ENCODE results near the gene BFSP1.

The BFSP1 gene

DNA sequence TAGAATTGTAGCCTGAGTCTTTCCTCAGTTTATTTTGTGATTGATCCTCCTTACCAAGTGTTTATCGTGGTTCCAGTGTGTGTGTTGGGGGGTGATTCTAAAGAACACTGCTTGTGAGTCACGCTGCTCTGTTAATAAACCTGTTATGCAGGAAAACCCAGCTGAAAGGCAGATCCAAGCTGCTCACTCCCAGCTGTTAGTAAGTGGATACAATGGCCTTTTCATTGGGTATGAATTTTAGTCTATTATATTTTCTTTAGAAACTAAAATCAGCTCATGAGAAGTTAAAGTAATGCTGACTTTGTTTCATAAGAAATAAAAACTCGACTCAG, 26.5 kb upstream of the BFSP1 start:
- DNase-seq (ENCODE audit: low read depth in 3 of 3): no peak

DNA sequence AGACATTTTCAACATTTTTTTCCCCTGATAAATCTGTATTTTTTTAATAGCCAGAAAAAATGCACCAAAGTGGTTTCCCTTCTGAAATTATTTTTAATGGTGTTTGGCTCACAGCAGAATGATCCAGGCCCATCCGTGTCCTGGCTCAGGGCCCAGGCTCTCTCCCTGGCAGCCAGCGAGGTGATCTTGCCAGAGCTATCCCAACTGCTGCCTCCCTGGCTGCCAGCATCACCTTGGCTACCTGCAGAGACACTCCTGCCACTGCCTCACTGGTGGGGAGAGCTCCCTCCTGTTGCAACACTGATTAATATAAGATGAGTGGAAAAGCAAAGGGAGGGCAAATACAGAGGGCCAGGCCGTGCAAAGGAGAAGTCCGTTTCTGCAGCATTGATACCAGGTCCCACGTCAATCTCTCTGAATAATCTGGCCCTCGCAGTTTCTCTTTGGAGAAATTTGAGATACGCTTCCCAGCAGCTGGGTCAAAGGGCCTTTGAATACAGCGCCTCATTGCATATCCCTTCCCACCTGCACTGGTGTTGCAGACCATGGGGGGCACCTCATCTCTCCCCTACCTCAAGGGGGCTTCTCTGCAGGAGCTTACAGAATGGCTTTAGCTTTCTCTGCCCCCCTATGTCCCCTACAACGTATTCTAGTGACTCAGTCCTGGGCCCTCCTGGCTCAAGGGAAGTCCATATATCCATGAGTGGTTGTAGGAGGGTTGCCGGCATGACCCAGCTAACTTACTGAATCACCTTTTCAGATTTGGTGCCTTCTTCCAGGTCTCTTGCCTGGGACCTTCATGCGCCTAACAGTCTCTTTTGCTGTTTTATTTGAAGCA, 25.9 kb upstream of the BFSP1 start:
- DNase-seq (ENCODE audit: low read depth in 3 of 3): no peak

DNA sequence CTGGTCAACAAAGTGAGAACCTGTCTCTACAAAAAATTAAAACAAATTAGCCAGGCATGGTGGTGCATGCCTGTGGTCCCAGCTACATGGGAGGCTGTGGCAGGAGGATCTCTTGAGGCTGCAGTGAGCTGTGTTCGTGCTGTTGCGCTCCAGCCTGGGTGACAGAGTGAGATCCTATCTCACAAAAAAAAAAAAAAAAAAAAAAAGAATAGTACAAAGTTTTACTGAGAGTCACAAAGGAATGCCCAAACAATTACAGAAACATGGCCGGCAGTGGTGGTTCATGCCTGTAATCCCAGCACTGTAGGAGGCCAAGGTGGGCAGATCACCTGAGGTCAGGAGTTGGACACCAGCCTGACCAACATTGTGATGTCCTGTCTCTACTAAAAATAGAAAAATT, 23.9 kb upstream of the BFSP1 start:
- no peak for DNase-seq (ENCODE audit: low read depth in 3 of 3)

DNA sequence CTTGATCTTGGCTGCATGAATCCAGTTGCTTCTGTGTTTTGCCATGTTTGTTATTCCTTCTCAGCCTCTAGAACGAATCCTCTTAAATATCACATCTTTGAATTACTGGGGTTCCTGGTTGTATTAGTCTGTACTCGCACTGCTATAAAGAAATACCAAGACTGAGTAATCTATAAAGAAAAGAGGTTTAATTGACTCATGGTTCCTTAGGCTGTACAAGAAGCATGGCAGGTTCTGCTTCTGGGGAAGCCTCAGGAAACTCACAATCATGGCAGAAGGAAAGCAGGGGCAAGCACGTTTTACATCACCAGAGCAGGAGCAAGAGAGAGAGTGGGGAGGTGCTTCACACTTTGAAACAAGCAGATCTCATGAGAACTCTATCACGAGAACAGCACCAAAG, 18.0 kb upstream of the BFSP1 start:
- no peak for DNase-seq (ENCODE audit: low read depth in 3 of 3)

DNA sequence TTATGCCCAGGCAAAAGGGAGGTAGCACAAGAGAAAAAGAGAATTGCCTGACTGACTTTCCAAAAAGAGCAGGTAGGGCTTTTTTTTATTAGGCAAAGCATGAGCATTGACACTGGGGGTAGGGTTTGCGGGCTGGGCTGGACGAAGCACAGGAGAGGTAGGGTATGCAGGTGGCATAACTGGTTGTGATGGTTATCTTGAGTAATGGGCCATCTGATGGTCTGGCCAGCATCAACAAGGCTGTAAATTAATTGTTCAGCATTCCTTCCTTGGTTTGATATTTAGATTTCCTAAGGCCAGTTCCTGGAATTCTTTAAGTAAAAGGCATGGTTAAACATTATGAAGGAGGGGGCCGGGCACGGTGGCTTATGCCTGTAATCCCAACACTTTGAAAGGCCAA, 13.9 kb upstream of the BFSP1 start:
- DNase-seq (ENCODE audit: low read depth in 3 of 3): no peak

DNA sequence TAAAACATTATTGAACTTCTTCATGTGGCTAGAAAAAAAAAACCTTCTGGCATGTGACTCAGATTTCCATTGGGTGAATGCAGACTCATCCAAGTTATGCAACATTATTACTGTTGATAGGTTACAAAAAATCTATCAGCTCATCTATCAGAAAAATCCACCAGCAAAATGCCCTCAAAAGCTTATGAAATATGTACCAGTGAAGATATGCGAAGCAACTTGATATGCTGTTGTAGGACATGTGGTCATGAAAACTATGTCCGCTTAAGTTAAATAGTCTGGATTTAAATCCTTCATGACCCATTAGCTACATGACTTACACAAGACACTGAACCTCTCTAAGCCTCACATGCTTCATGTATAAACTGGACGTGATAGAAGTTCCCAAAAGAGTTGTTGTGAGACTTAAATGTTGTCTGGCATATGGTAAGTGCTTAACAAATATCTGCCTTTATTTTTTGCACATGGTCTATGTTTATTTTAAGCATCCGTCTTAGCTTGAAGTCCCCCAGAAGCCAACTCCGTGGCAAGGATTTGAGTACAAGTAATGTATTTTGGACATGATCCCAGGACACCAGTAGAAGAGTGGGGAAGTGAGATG, 12.5 kb upstream of the BFSP1 start:
- no peak for DNase-seq (ENCODE audit: low read depth in 3 of 3)

DNA sequence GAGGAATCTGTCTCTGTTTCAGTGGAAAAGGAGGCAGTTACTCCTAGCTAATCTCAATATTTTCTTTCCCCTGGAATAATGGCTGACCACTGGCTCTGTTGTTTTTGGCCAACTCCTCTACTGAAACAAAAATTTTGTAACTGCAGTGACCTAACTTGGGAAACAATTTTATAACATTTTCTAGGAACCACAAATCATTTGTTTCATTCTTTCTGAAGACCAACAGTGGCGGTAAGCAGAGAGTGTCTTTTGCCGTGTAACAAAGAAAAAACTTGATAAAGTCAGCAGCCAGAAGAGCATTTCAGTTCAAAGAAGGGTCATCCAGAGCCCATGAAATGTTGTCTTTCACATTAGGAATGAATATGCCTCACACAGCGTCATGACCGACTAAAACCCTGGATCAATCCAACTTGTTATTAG, 11.8 kb upstream of the BFSP1 start:
- DNase-seq (ENCODE audit: low read depth in 3 of 3): no peak

DNA sequence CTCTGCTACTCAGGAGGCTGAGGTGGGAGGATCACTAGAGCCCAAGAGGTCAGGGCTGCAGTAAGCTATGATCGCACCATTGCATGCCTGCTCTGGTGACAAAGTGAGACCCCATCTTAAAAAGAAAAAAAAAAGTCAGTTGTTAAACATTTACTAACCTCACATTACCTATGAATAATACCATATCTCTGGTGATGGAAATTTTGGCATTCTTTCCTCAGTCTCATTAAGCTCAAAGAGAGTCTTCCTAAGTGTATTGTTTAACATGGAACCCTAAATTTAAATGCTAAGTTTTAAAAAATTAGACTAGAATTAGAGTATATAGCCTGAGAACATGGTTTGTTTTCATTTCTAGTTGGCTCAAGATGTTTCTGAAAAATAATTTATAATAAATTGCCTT, 11.3 kb upstream of the BFSP1 start:
- no peak for DNase-seq (ENCODE audit: low read depth in 3 of 3)

DNA sequence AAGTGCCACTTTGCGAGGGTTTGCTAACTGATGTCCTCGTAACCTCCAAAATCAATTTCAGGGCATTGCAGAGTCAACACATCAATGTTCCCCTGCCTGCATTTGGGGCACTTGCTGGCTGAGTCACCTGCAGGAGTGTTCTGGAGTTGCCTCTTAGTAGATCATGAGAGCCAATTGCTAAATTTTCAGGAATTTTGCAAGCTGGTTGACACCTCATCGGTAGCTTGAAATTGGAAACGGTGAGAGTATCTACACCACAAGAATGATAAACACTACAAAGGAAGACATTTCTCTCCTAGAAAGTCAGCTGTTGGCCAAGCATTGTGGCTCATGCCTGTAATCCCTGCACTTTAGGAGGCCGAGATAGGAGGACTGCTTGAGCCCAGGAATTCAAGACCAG, 10.8 kb upstream of the BFSP1 start:
- no peak for DNase-seq (ENCODE audit: low read depth in 3 of 3)

DNA sequence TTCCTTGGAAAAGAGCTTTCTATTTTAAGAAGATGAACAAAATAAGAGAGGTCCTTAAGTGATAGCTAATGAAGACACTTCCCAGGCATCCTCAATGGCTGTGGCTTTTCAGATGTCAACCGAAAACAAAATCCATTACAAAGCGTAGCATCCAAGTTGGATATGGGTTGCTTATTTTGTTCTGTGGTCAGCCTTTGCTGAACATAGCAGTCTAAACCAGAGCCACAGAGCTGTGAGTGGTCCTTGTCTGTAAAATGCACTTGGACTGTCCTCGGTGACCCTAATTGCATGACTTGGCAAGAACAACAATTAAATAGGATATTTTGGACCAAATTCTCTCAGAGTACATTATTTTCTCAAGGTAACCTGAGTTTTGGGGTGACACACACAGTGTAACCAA, 10.4 kb upstream of the BFSP1 start:
- DNase-seq (ENCODE audit: low read depth in 3 of 3): no peak

DNA sequence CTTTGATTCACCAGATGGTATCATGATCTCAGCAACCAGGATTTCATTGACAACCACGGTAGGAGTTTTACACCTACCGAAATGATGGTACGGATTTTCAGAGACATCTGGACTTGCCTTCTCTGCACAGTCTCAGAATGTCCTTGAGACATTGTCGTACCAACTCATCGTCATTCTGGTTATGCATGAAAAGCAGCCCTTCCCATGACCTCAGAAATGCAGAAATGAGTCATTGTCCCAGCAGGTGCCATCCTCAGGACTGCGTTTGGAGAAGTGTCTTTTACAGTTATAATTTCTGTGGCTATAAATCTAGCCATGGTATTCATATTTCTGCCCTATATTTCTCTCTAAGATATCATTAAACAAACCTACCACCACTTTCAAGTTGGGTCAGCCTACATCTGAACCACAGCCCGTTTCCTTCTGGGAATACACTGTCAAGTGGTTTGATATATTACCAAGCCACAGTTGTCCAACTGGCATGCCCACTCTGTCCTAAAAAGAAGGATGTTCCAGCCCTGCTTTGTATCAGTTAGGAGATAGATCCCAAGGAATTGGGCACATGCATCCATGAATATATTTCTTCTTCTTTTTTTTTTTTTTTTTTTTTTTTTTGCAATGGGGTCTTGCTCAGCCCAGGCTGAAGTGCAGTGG, 7.5 kb upstream of the BFSP1 start:
- DNase-seq (ENCODE audit: low read depth in 3 of 3): no peak

DNA sequence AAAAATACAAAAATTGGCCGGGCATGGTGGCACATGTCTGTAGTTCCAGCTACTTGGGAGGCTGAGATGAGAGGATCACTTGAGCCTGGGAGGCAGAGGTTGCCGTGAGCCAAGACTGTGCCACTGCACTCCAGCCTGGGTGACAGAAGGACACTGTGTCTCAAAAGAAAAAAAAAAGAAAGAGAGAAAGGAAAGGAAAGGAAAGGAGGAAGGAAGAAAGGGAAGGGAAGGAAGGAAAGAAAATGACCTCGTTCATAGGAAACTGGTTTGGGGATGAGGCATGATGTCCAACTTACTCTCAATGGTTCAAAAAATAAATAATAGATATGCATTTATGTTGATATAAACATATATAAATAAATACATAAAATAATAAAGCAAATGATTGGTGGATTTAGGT, 6.8 kb upstream of the BFSP1 start:
- DNase-seq (ENCODE audit: low read depth in 3 of 3): no peak

DNA sequence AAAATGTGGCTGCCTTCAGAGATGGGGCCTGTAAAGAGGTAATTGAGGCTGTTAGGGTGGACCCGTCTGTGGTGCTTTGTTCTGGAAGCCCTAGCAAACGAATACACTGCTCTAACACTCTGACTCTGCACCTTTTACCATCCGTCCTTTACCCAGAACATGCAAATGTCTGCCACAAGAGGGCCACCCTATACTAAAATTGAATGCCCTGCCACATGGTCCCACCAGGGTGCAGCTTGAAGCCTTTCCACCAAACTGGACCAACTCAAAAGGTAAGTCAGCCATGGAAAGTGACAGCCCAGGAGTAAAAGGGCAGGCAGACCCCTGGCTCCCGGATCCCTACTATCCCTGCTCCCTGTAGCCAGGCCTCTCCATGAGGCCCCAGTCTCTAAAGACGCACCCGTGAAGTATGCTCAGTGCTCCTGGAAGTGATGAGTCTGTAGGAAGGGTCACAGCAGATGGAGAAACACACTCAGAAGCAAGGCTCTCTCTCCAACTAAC, 5.8 kb upstream of the BFSP1 start:
- peak in 2 of 3 experiments; percentile 44 to 54 for DNase-seq (ENCODE audit: low read depth in 3 of 3)

DNA sequence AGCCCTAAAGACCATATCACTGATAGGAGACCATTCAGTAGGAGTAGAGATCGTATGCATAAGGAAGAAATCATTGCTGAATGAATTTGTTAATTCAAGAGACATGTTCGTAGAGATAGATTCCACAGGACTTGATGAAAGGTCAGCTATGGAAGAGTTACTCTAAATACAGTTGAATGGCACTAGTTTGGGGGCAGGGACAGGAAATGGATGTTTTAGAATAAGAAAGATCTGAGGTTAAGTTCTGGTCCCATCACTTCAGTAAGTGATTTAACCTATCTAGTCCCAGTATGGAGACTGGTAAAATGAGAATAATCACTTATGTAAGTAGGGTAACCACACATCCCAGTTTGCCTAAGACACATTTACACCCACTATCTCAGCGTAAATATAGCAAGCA, 2.9 kb upstream of the BFSP1 start:
- DNase-seq (ENCODE audit: low read depth in 3 of 3): no peak

DNA sequence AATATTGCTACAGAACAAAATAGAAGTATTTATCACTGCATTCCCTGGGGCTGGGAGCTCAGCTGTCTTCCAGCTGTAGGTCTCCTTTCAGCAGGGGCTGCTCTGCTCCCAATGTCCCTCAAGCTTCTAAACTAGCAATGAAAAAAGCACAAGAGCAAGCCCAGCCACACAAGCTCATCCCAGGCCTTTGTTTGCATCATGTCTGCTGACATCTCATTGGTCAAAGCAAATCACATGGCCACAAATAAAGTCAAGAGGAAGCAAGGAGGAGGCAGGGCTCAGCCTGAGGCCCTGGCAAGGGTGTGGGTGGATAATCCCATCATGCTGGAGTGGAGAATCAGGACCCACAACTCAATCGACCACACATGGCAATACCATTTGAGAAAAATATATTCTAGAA, 2.2 kb upstream of the BFSP1 start:
- no peak for DNase-seq (ENCODE audit: low read depth in 3 of 3)

DNA sequence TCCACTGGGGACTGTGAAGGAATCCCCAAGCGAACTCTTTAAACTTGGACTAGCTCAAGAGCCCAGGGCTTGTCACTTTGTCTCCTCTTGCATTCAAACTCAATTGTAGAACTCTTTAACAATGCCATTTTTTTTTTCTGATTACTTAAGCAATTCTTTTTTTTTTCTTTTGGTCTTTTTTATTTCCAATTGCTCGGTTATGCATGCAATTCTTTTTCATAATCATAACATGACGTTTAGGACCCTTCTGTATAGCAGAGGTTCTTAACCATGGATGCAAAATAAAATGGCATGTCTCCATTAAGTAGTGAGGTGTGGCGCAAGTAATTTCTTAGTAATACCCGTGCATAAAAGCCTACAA, 466 bp upstream of the BFSP1 start:
- no peak for DNase-seq (ENCODE audit: low read depth in 3 of 3)

DNA sequence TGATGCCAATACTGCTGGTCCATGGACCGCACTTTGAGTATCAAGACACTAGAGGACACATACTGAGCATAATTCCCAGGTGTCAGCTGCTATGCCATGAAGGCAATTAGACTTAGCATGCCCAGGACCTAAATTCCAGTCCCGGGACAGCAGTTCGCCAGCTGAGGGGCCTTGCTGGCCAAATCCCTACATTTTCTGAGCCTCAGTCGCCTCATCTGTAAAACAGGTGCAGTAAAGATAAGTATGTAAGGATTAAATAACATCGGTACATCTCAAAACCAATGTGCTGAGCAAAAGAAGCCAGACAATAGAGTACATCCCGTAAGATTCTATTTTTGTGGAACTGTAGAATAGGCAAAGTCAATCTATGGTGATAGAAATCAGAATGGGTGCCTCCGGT, 1.0 kb downstream of the BFSP1 start:
- no peak for DNase-seq (ENCODE audit: low read depth in 3 of 3)

DNA sequence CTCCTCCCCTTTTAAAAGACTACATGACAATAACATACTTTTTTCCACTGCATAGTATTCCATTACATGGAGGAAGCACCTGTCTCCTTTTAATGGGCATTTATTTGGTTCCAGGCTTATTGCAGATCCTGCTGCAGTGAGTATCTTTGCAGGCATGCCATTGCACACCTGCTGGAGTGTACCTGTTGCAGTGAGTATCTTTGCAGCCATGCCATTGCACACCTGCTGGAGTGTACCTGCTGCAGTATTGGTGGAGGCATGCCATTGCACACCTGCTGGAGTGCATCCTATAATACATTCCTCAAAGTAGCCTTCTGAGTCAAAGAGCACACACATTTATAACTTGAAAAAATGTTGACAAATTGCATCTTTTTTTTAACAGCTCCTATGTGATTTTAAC, 1.6 kb downstream of the BFSP1 start:
- no peak for DNase-seq (ENCODE audit: low read depth in 3 of 3)

DNA sequence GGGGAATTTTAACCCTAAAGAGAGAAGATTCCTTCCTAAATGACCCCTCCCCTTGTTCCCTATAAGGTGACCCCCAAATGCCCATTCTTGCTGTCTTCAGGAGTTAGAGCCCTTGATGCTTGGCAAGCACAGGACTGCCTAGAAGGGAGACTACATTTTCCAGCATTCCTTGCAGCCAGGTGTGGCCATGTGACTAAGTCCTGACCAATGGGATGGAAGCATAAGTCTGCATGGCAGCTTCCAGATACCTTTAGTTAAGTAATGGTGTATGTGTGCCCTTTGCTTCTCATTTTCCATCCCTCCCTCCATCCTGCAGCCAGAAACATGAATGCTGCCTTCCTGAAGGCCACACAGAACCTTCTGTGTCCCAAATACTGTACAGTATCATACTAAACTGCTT, 5.5 kb downstream of the BFSP1 start:
- DNase-seq (ENCODE audit: low read depth in 3 of 3): no peak

DNA sequence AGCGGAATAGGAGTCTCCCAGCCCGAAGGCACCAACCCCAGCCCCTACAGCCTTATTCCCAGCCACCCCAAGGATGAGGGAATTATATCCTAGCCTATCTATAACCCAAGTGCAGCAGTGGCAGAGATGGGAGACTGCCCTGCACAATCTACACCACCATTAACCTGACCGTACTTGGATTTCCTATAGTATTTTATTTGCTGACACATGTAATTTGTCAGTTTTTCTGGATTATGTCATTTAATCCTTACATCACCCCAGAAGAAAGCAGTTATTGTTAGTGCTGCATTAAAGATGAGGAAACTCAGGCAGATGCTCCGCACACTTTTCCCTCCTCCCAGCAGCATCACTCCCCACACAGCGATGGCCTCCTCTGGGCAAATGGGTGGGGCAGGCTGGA, 6.0 kb downstream of the BFSP1 start:
- no peak for DNase-seq (ENCODE audit: low read depth in 3 of 3)

DNA sequence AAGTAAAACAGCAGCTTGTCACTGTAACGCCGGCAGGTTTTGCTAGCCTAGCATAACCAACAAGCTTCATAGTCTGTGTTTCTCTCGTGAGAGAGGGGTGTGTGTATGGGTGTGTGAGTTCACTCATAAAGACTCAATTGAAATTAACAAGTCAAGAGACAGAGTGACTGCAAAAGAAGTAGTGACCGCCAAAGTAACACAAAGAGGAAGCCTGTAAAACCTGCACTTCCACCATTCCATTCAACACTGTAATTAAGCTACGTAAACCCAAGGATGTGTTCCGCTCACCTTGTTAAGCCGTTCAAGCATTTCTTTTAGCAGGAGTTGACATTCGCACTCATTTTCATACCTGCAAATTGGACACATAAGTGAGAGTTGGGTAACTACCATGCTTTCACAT, 6.6 kb downstream of the BFSP1 start:
- no peak for DNase-seq (ENCODE audit: low read depth in 3 of 3)

DNA sequence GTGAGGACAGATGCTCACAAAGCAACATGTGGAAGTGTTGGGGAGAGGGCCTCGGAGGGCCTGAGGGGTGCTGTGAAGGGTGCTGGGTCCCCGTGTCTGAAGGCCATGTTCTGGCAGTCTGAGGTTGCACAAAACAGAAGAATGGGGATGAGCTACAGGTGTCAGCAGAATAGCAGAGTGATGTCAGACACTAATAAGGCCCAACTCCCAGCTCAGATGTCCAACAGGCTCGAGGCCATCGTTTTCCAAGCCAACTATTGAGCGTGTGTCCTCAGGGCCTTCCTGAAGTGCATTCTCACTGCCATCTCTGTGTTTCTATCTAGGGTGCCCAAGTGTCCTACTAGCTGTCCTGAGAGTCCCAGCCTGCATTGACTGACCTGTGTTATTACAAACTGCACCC, 7.9 kb downstream of the BFSP1 start:
- no peak for DNase-seq (ENCODE audit: low read depth in 3 of 3)

DNA sequence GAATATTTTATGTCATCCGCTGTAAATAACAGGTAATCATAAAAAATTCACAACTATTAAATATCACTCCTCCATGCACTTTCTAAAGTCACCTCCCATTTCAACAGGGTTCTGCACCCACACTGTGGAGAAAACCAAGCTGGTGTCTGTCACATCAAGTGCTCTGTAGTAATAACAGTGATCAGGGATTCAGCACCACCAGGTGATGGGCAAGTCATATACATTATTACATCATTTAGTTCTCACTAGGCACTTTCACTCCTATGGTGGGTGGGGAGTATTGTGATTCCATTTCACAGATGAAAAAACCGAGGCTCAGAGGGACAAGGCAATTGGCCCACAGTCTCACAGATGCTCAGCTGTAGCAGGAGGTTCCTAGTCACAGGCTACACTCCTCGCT, 8.7 kb downstream of the BFSP1 start:
- no peak for DNase-seq (ENCODE audit: low read depth in 3 of 3)

Measured in stimulated activated CD4-positive, alpha-beta T cell treated with anti-CD3 and anti-CD28 coated beads, TNF-alpha, amount 100 ng/mL, for 24 hours (primary cell).